HG02981 (cell line): ENCODE results near the gene PAPOLB.

Source experiments
- ATAC-seq: cut with Tn5 transposase; IDR thresholded peaks from one replicate; pipeline ENCODE4 v1.9.1; 2021; ENCODE audit warnings: mild to moderate bottlenecking, moderate library complexity; ENCODE audit not compliant: unreplicated experiment

PAPOLB gene

GRCh38 chr7:4842319-4843064 is 19.3 kb downstream of the PAPOLB start:
- no peak for ATAC-seq

- ATAC-seq, result no peak
These were observed 20.0 kb downstream of the PAPOLB start for GRCh38 chr7:4841836-4842235.

- no peak for ATAC-seq
These were observed 20.6 kb downstream of the PAPOLB start for GRCh38 chr7:4841007-4841784.

- ATAC-seq, result no peak
These were observed 21.7 kb downstream of the PAPOLB start for GRCh38 chr7:4840079-4840501.

GRCh38 chr7:4838626-4839334 is 23.1 kb downstream of the PAPOLB start:
- ATAC-seq, result no peak

GRCh38 chr7:4837803-4838625 is 23.8 kb downstream of the PAPOLB start:
- no peak for ATAC-seq

- ATAC-seq, result no peak
These were observed 24.6 kb downstream of the PAPOLB start for GRCh38 chr7:4837041-4837802.

- ATAC-seq, result no peak
These were observed 25.6 kb downstream of the PAPOLB start for GRCh38 chr7:4836206-4836661.

- ATAC-seq, result no peak
These were observed 26.2 kb downstream of the PAPOLB start for GRCh38 chr7:4835398-4836205.

GRCh38 chr7:4834601-4835397 is 27.0 kb downstream of the PAPOLB start:
- ATAC-seq, result no peak

- no peak for ATAC-seq
These were observed 27.9 kb downstream of the PAPOLB start for GRCh38 chr7:4833691-4834600.

- no peak for ATAC-seq
These were observed 28.7 kb downstream of the PAPOLB start for GRCh38 chr7:4833176-4833575.

- no peak for ATAC-seq
These were observed 29.1 kb downstream of the PAPOLB start for GRCh38 chr7:4832711-4833110.

- no peak for ATAC-seq
These were observed 29.9 kb downstream of the PAPOLB start for GRCh38 chr7:4831723-4832495.

GRCh38 chr7:4830176-4830575 is 31.7 kb downstream of the PAPOLB start:
- no peak for ATAC-seq

GRCh38 chr7:4828720-4829383 is 33.0 kb downstream of the PAPOLB start:
- ATAC-seq, result no peak
